Liver (tissue), 9 donors: ENCODE measurements around the gene TJP2. TPM values are rescaled to one million over a fixed set of nuclear protein-coding genes. Genes with fewer than 3 reads are reported as not detected.

ENCODE experiments used
- DNase-seq: peaks from one replicate; pipeline ENCODE4 v3.0.0-alpha.2; 2017; ENCODE audit warnings: low spot score
- H3K27ac ChIP-seq, 2 donors: one replicate each; pipeline ENCODE4 v1.7.0; 2013; ENCODE audit warnings: inconsistent platforms in 2 of 2, low read length in 2 of 2, control low read depth in 1 of 2, low read depth in 1 of 2, mild to moderate bottlenecking in 1 of 2
- H3K27me3 ChIP-seq, 4 donors: one replicate each; pipeline versions ENCODE4 v1.6.1 to v1.7.0; 2013; ENCODE audit warnings: low read length in 3 of 4, inconsistent platforms in 1 of 4, mild to moderate bottlenecking in 1 of 4, moderate library complexity in 1 of 4; ENCODE audit not compliant: control insufficient read depth in 4 of 4, insufficient read depth in 4 of 4
- H3K36me3 ChIP-seq, 4 donors: one replicate each; pipeline versions ENCODE4 v1.6.1 to v1.7.0; 2013; ENCODE audit warnings: low read length in 3 of 4, mild to moderate bottlenecking in 3 of 4, low read depth in 1 of 4, moderate library complexity in 1 of 4; ENCODE audit not compliant: control insufficient read depth in 4 of 4, insufficient read depth in 3 of 4
- H3K4me1 ChIP-seq, 4 donors: one replicate each; pipeline versions ENCODE4 v1.6.1 to v1.7.0; 2013; ENCODE audit warnings: low read length in 3 of 4, mild to moderate bottlenecking in 3 of 4, moderate library complexity in 1 of 4; ENCODE audit not compliant: control insufficient read depth in 4 of 4, insufficient read depth in 4 of 4
- H3K4me3 ChIP-seq, 3 donors: one replicate each; pipeline versions ENCODE4 v1.6.1 to v1.7.0; 2013; ENCODE audit warnings: low read length in 3 of 3, control low read depth in 1 of 3, low read depth in 1 of 3, mild to moderate bottlenecking in 1 of 3
- H3K9ac ChIP-seq, 2 donors: one replicate each; pipeline ENCODE4 v1.7.0; 2013; ENCODE audit warnings: low read length in 2 of 2, mild to moderate bottlenecking in 2 of 2, moderate library complexity in 2 of 2, control low read depth in 1 of 2, low read depth in 1 of 2
- H3K9me3 ChIP-seq, 4 donors: one replicate each; pipeline versions ENCODE4 v1.6.1 to v1.7.0; 2013; ENCODE audit warnings: low read length in 3 of 4; ENCODE audit not compliant: control insufficient read depth in 4 of 4
- EGR1 ChIP-seq, 2 donors: IDR thresholded peaks; 2 replicates each; pipeline ENCODE4 v1.6.1; 2016 to 2018; ENCODE audit warnings: antibody characterized with exemption in 2 of 2, low read depth in 2 of 2
- FOXA1 ChIP-seq: IDR thresholded peaks from 2 replicates; pipeline ENCODE4 v1.6.1; 2016; ENCODE audit warnings: antibody characterized with exemption
- FOXA2 ChIP-seq: IDR thresholded peaks from 2 replicates; pipeline ENCODE4 v1.6.1; 2016; ENCODE audit warnings: antibody characterized with exemption
- GABPA ChIP-seq, 2 donors: IDR thresholded peaks in 1 of 2; conservative IDR thresholded peaks in 1 of 2; 2 replicates each; pipeline ENCODE4 v1.6.1; 2016; ENCODE audit warnings: antibody characterized with exemption in 2 of 2, mild to moderate bottlenecking in 1 of 2, moderate library complexity in 1 of 2
- HNF4A ChIP-seq, 2 donors: conservative IDR thresholded peaks; 2 replicates each; pipeline ENCODE4 v1.6.1; 2016; ENCODE audit warnings: antibody characterized with exemption in 2 of 2, mild to moderate bottlenecking in 2 of 2
- HNF4G ChIP-seq: IDR thresholded peaks from 2 replicates; pipeline ENCODE4 v1.6.1; 2016; ENCODE audit warnings: antibody characterized with exemption
- JUND ChIP-seq, 2 donors: IDR thresholded peaks; 2 replicates each; pipeline ENCODE4 v1.6.1; 2016; ENCODE audit warnings: antibody characterized with exemption in 2 of 2
- NR2F2 ChIP-seq: IDR thresholded peaks from 2 replicates; pipeline ENCODE4 v1.6.1; 2016; ENCODE audit warnings: antibody characterized with exemption
- RAD21 ChIP-seq, 2 donors: IDR thresholded peaks; 2 replicates each; pipeline ENCODE4 v1.6.1; 2016; ENCODE audit warnings: antibody characterized with exemption in 2 of 2, mild to moderate bottlenecking in 2 of 2
- RXRA ChIP-seq, 2 donors: IDR thresholded peaks; 2 replicates each; pipeline ENCODE4 v1.6.1; 2017 to 2018; ENCODE audit warnings: antibody characterized with exemption in 2 of 2, mild to moderate bottlenecking in 1 of 2
- SP1 ChIP-seq: IDR thresholded peaks from 2 replicates; pipeline ENCODE4 v1.6.1; 2018; ENCODE audit warnings: antibody characterized with exemption, mild to moderate bottlenecking
- TAF1 ChIP-seq: conservative IDR thresholded peaks from 2 replicates; pipeline ENCODE4 v1.6.1; 2016; ENCODE audit warnings: antibody characterized with exemption, mild to moderate bottlenecking
- YY1 ChIP-seq: IDR thresholded peaks from 2 replicates; pipeline ENCODE4 v1.6.1; 2016; ENCODE audit warnings: antibody characterized with exemption, mild to moderate bottlenecking
- WGBS: extraction: QIAGEN DNeasy Blood & Tissue Kit; methylation state at CpG from one replicate; pipeline ENCODE4 v1.1.7; 2013; 5-methylcytosine and 5-hydroxymethylcytosine counted together
- polyA plus RNA-seq, 2 donors: library from polyadenylated mRNA; stranded (reverse) in 1 of 2; unstranded in 1 of 2; fragments of 200-250 nt in 1 of 2; fragments of >200 nt in 1 of 2; fragmentation: Nextera tagmentation in 1 of 2; extraction: Ambion mirVana in 1 of 2; gene quantifications; one replicate each; pipeline versions ENCODE4 v1.2.1 to v1.2.3, GENCODE V29; 2013 to 2015
- total RNA-seq, 2 donors: library from RNA; depleted of rRNA; stranded (reverse); fragments of >200 nt; gene quantifications; one replicate each; pipeline ENCODE4 v1.2.3, GENCODE V29; 2014
- TF ChIP-seq, protein P1 (sequence below): fragments of 150-350 bp; IDR thresholded peaks from 2 replicates; pipeline ENCODE4 v1.5.1; 2017; ENCODE audit warnings: improper control_type of control experiment, low read depth, low read length; ENCODE audit not compliant: missing input control
- TF ChIP-seq, protein P2 (sequence below): IDR thresholded peaks from 2 replicates; pipeline ENCODE4 v1.6.1; 2016; ENCODE audit warnings: antibody characterized with exemption, mild to moderate bottlenecking
- TF ChIP-seq, protein P3 (sequence below): IDR thresholded peaks from 2 replicates; pipeline ENCODE4 v1.6.1; 2016; ENCODE audit warnings: antibody characterized with exemption
- TF ChIP-seq, protein P4 (sequence below): IDR thresholded peaks from 2 replicates; pipeline ENCODE4 v1.6.1; 2016; ENCODE audit warnings: antibody characterized with exemption
- TF ChIP-seq, protein P5 (sequence below): IDR thresholded peaks from 2 replicates; pipeline ENCODE4 v1.6.1; 2016; ENCODE audit warnings: antibody characterized with exemption
- donor health status: healthy.
- donor health status: healthy.
- donor health status: healthy.
- donor health status: healthy.
- donor health status: healthy.

Gene TJP2
- total and polyA plus RNA-seq, 4 donors, result 23.2 to 74.0 (median 32.6) TPM

DNA sequence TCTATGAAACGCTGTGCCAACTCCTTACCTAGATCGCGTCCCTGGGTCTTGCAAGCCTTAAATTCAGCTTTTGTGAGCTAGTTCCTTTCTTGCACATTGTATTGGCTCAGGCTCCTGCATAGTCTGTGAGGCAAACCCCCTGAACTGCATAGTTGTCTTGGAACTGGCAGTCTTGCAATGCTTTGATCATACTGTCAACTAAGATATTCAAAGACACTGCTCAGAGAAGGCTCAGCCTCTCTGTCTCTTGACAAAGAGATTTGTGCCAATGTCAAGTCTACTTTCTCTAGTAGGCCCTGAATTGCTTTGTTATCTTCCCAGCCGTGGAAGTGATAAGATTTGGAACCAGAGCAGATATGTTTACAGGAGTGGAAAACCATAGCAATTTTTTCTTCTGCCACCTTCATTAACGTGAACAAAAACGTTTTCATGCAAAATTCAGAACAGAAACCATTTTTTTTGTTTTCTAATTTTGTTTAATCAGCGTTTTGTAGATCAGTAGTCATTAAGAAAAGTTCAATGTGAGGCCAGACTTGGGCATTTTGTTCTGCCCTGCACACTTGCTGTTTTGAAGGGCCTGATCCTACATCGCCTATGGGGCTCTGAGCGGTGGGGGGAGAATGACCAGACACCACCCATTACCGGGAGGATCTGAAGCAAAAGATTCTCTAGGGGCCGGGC, 123.4 kb downstream of the TJP2 start:
- no peak for DNase-seq
- TF ChIP-seq, protein P1, sequence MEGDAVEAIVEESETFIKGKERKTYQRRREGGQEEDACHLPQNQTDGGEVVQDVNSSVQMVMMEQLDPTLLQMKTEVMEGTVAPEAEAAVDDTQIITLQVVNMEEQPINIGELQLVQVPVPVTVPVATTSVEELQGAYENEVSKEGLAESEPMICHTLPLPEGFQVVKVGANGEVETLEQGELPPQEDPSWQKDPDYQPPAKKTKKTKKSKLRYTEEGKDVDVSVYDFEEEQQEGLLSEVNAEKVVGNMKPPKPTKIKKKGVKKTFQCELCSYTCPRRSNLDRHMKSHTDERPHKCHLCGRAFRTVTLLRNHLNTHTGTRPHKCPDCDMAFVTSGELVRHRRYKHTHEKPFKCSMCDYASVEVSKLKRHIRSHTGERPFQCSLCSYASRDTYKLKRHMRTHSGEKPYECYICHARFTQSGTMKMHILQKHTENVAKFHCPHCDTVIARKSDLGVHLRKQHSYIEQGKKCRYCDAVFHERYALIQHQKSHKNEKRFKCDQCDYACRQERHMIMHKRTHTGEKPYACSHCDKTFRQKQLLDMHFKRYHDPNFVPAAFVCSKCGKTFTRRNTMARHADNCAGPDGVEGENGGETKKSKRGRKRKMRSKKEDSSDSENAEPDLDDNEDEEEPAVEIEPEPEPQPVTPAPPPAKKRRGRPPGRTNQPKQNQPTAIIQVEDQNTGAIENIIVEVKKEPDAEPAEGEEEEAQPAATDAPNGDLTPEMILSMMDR, result no peak
- no peak for TF ChIP-seq RAD21 (IDR thresholded peaks at IDR 0.05)
- no peak for TF ChIP-seq JUND (IDR thresholded peaks at IDR 0.05)
- TF ChIP-seq EGR1 (IDR thresholded peaks at IDR 0.05; ENCODE audit: low read depth in 2 of 2), result no peak
- no peak for TF ChIP-seq HNF4G
- no peak for TF ChIP-seq SP1
- TF ChIP-seq YY1, result no peak
- TF ChIP-seq, protein P2, sequence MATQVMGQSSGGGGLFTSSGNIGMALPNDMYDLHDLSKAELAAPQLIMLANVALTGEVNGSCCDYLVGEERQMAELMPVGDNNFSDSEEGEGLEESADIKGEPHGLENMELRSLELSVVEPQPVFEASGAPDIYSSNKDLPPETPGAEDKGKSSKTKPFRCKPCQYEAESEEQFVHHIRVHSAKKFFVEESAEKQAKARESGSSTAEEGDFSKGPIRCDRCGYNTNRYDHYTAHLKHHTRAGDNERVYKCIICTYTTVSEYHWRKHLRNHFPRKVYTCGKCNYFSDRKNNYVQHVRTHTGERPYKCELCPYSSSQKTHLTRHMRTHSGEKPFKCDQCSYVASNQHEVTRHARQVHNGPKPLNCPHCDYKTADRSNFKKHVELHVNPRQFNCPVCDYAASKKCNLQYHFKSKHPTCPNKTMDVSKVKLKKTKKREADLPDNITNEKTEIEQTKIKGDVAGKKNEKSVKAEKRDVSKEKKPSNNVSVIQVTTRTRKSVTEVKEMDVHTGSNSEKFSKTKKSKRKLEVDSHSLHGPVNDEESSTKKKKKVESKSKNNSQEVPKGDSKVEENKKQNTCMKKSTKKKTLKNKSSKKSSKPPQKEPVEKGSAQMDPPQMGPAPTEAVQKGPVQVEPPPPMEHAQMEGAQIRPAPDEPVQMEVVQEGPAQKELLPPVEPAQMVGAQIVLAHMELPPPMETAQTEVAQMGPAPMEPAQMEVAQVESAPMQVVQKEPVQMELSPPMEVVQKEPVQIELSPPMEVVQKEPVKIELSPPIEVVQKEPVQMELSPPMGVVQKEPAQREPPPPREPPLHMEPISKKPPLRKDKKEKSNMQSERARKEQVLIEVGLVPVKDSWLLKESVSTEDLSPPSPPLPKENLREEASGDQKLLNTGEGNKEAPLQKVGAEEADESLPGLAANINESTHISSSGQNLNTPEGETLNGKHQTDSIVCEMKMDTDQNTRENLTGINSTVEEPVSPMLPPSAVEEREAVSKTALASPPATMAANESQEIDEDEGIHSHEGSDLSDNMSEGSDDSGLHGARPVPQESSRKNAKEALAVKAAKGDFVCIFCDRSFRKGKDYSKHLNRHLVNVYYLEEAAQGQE, result no peak
- TF ChIP-seq, protein P3, sequence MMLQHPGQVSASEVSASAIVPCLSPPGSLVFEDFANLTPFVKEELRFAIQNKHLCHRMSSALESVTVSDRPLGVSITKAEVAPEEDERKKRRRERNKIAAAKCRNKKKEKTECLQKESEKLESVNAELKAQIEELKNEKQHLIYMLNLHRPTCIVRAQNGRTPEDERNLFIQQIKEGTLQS, result no peak
- TF ChIP-seq HNF4A (conservative IDR thresholded peaks at IDR 0.05), result no peak
- no peak for TF ChIP-seq RXRA (IDR thresholded peaks at IDR 0.05)
- TF ChIP-seq FOXA2, result no peak
- no peak for TF ChIP-seq GABPA (IDR thresholded peaks at IDR 0.05 in 1 of 2, conservative IDR thresholded peaks at IDR 0.05 in 1 of 2)
- TF ChIP-seq, protein P4, sequence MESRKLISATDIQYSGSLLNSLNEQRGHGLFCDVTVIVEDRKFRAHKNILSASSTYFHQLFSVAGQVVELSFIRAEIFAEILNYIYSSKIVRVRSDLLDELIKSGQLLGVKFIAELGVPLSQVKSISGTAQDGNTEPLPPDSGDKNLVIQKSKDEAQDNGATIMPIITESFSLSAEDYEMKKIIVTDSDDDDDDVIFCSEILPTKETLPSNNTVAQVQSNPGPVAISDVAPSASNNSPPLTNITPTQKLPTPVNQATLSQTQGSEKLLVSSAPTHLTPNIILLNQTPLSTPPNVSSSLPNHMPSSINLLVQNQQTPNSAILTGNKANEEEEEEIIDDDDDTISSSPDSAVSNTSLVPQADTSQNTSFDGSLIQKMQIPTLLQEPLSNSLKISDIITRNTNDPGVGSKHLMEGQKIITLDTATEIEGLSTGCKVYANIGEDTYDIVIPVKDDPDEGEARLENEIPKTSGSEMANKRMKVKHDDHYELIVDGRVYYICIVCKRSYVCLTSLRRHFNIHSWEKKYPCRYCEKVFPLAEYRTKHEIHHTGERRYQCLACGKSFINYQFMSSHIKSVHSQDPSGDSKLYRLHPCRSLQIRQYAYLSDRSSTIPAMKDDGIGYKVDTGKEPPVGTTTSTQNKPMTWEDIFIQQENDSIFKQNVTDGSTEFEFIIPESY, result no peak
- TF ChIP-seq, protein P5, sequence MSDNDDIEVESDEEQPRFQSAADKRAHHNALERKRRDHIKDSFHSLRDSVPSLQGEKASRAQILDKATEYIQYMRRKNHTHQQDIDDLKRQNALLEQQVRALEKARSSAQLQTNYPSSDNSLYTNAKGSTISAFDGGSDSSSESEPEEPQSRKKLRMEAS, result no peak
- TF ChIP-seq TAF1, result no peak
- TF ChIP-seq NR2F2, result no peak
- TF ChIP-seq FOXA1, result no peak
- Histone ChIP-seq H3K27me3 (no peaks in the 10 kb centered on the region), H3K27ac (no peak overlapping the region), H3K9me3 (no peaks in the 10 kb centered on the region), H3K36me3 (no peaks in the 10 kb centered on the region), H3K4me3 (no peak overlapping the region), H3K4me1 (no peaks in the 10 kb centered on the region), H3K9ac (no peak overlapping the region)
- WGBS, result 79% methylated on average over 11 of the region's 11 CpGs
